ENCODE results near the gene AKAP13. TPM values are rescaled to one million over a fixed set of nuclear protein-coding genes. Genes with fewer than 3 reads are reported as not detected.

The AKAP13 gene
- total and polyA plus RNA-seq, 2 donors (not counting 1 experiment from before 2014, with no cell fraction given): 73.8 to 358 TPM

DNA sequence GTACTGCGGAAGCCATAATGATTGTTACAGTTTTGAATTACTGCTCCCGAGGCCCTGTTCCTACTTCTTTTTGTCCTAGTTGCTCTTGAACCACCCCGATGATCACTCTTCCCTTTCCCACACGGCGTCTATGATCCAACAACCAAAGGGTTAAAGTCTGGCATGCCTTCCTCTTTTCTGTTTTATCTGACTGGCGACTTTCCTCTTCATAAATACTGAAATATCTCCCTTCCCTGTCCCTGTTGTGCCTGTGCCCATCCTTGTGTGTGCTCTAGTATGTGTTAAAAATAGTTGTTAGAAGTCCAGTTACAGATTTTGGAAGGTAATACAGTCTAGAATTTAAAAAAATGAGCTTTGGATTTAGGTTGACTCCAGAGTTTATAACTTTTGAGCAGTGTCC, 83.6 kb downstream of the AKAP13 start:
- H3K27me3 ChIP-seq (replicated peaks in 1 of 4; ENCODE audit: control extremely low read depth in 1 of 4, control insufficient read depth in 3 of 4, insufficient read depth in 4 of 4, low read length in 3 of 4): no peaks in the 10 kb centered on the region
- Mint-ChIP-seq H3K27me3 (no peaks in the 10 kb centered on the region), H3K27ac (no peak overlapping the region), H3K4me1 (peaks cover 65% of the 10 kb centered on the region), H3K9me3 (ENCODE audit: insufficient read depth) (no peaks in the 10 kb centered on the region), H3K4me3 (peak overlapping the region; percentile 1)
- DNase-seq: no peak
- no peak for ATAC-seq (ENCODE audit: low read depth)
- H3K4me1 ChIP-seq (ENCODE audit: control insufficient read depth in 2 of 2, insufficient read depth in 2 of 2, low read length in 2 of 2): peaks cover 45 to 46% of the 10 kb centered on the region in 2 donors
- H3K4me2 ChIP-seq (replicated peaks; ENCODE audit: low read depth, low read length, poor library complexity, severe bottlenecking): peak overlapping the region; percentile 3
- ChIA-PET CTCF (interaction anchor here (0.6 to 1.2 kb wide), 2 partner anchors 167 to 196 kb away, joined by 4 to 6 read pairs; no protein-coding TSS in a partner anchor), POLR2A (no interaction called here)
- no peak overlapping the region for H3K9ac ChIP-seq (ENCODE audit: low read length)
- peaks cover 6% of the 10 kb centered on the region in 2 experiments for H3K36me3 ChIP-seq (replicated peaks in 1 of 2; ENCODE audit: control extremely low read depth in 1 of 2, control insufficient read depth in 1 of 2, extremely low read depth in 1 of 2, insufficient read depth in 2 of 2, low read length in 1 of 2)
- H3K79me2 ChIP-seq (ENCODE audit: control insufficient read depth, insufficient read depth, low read length): peaks cover 84% of the 10 kb centered on the region
- WGBS (ENCODE audit: insufficient coverage): 82% methylated on average over 5 of the region's 6 CpGs
- TF ChIP-seq, protein P1, sequence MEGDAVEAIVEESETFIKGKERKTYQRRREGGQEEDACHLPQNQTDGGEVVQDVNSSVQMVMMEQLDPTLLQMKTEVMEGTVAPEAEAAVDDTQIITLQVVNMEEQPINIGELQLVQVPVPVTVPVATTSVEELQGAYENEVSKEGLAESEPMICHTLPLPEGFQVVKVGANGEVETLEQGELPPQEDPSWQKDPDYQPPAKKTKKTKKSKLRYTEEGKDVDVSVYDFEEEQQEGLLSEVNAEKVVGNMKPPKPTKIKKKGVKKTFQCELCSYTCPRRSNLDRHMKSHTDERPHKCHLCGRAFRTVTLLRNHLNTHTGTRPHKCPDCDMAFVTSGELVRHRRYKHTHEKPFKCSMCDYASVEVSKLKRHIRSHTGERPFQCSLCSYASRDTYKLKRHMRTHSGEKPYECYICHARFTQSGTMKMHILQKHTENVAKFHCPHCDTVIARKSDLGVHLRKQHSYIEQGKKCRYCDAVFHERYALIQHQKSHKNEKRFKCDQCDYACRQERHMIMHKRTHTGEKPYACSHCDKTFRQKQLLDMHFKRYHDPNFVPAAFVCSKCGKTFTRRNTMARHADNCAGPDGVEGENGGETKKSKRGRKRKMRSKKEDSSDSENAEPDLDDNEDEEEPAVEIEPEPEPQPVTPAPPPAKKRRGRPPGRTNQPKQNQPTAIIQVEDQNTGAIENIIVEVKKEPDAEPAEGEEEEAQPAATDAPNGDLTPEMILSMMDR (IDR thresholded peaks at IDR 0.05): no peak
- no peak for TF ChIP-seq EZH2 (IDR thresholded peaks at IDR 0.05; ENCODE audit: borderline replicate concordance, insufficient read depth, low read depth, low read length, poor library complexity, severe bottlenecking)
- intact Hi-C loops (cut with micrococcal nuclease): no loop called here
- no peak overlapping the region for H3K27ac ChIP-seq (ENCODE audit: low read length in 2 of 2)
- peaks cover 57% of the 10 kb centered on the region for H4K20me1 ChIP-seq (ENCODE audit: control insufficient read depth, insufficient read depth, low read length, poor library complexity, severe bottlenecking)
- H2AFZ ChIP-seq (ENCODE audit: insufficient read depth, low read depth, low read length, poor library complexity, severe bottlenecking): no peak overlapping the region
- no peak overlapping the region for H3K4me3 ChIP-seq (ENCODE audit: control extremely low read depth in 1 of 5, extremely low read depth in 1 of 5, insufficient read depth in 1 of 5, low read depth in 2 of 5, low read length in 4 of 5)
- H3K9me3 ChIP-seq (ENCODE audit: control extremely low read depth in 1 of 3, control insufficient read depth in 2 of 3, insufficient read depth in 1 of 3, low read length in 2 of 3): peaks cover 0 to 4% (median 1%) of the 10 kb centered on the region in 3 donors

DNA sequence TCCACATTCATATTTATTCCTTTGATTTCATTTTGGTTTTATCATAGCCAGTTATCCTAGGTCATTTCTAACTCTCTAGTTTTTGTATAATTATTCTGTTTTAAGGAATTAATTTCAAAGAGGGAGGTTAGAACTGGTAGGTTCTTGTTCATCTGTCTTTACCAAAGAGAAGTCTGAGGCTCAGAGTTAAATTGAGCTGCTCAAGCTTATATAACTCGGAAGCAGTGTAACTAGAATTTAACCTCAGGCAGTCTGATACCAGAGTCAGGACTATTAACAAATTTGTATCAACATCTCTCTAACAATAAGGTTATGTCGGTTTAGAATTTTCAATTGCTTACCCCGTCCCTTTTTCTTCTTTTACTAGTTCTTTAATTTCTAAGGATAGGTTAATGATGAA, 84.1 kb downstream of the AKAP13 start:
- CTCF ChIA-PET: interaction anchor here (0.6 to 1.2 kb wide), 2 partner anchors 168 to 195 kb away, joined by 4 to 6 read pairs; no protein-coding TSS in a partner anchor
- Histone ChIP-seq H3K9me3 (ENCODE audit: control extremely low read depth in 1 of 3, control insufficient read depth in 2 of 3, insufficient read depth in 1 of 3, low read length in 2 of 3) (peaks cover 0 to 1% (median 0%) of the 10 kb centered on the region in 3 donors), H3K4me1 (ENCODE audit: control insufficient read depth in 2 of 2, insufficient read depth in 2 of 2, low read length in 2 of 2) (peaks cover 41 to 43% of the 10 kb centered on the region in 2 donors), H3K27me3 (replicated peaks in 1 of 4; ENCODE audit: control extremely low read depth in 1 of 4, control insufficient read depth in 3 of 4, insufficient read depth in 4 of 4, low read length in 3 of 4) (no peaks in the 10 kb centered on the region), H3K27ac (ENCODE audit: low read length in 2 of 2) (no peak overlapping the region), H3K4me3 (ENCODE audit: control extremely low read depth in 1 of 5, extremely low read depth in 1 of 5, insufficient read depth in 1 of 5, low read depth in 2 of 5, low read length in 4 of 5) (no peak overlapping the region), H3K79me2 (ENCODE audit: control insufficient read depth, insufficient read depth, low read length) (peaks cover 84% of the 10 kb centered on the region), H3K36me3 (replicated peaks in 1 of 2; ENCODE audit: control extremely low read depth in 1 of 2, control insufficient read depth in 1 of 2, extremely low read depth in 1 of 2, insufficient read depth in 2 of 2, low read length in 1 of 2) (peaks cover 6% of the 10 kb centered on the region in 2 experiments), H3K4me2 (replicated peaks; ENCODE audit: low read depth, low read length, poor library complexity, severe bottlenecking) (no peak overlapping the region), H4K20me1 (ENCODE audit: control insufficient read depth, insufficient read depth, low read length, poor library complexity, severe bottlenecking) (peaks cover 61% of the 10 kb centered on the region), H3K9ac (ENCODE audit: low read length) (no peak overlapping the region), H2AFZ (ENCODE audit: insufficient read depth, low read depth, low read length, poor library complexity, severe bottlenecking) (no peak overlapping the region)
- ATAC-seq (ENCODE audit: low read depth) (no peak), DNase-seq (no peak)
- peaks cover 67% of the 10 kb centered on the region for H3K4me1 Mint-ChIP-seq
- TF ChIP-seq, protein P1 (IDR thresholded peaks at IDR 0.05): no peak
- no peak for TF ChIP-seq EZH2 (IDR thresholded peaks at IDR 0.05; ENCODE audit: borderline replicate concordance, insufficient read depth, low read depth, low read length, poor library complexity, severe bottlenecking)
- WGBS (ENCODE audit: insufficient coverage): no CpG with 5 or more reads among the region's 3 CpGs
- H3K9me3 Mint-ChIP-seq (ENCODE audit: insufficient read depth): no peaks in the 10 kb centered on the region
- POLR2A ChIA-PET: no interaction called here
- no peaks in the 10 kb centered on the region for H3K27me3 Mint-ChIP-seq
- H3K4me3 Mint-ChIP-seq: no peak overlapping the region
- H3K27ac Mint-ChIP-seq: no peak overlapping the region
- intact Hi-C loops (cut with micrococcal nuclease): no loop called here

All from B cell (primary cell).